ENCODE results near the gene NCEH1.

Gene NCEH1

DNA sequence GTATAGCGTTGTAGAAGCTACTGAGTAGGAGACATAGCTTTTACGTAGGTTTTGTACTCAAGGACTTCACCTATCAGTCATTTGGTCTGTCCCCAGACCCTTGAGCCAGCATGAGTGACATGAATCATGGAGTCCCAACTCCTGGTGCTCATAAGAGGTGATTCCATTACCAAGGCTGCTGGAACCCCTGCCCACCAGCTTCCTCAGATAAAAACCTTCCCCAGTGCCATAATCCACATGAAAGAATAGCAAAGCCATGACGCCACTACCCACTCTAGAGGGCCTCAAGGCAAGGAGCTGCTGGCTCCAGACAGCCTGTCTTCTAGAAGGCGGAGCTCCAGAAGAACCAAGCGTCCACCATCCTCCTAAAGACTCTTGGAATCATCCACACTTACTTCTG, 69.6 kb downstream of the NCEH1 start:
- DNase-seq: no peak

DNA sequence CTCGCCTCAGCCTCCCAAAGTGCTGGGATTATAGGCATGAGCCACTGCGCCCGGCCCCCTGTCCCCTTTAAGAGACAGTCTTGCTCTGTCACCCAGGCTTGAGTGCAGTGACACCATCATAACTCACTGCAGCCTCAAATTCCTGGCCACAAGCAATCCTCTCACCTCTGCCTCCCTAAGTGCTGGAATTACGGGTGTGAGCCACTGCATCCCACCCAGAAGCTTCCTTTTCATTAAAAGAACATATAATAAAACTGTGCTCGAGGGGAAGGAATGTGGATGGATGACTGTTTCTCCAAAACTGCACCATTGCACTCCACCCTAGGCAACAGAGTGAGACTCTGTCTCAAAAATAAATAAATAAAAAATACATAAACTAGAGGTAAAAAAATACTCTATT, 70.1 kb downstream of the NCEH1 start:
- DNase-seq: no peak

DNA sequence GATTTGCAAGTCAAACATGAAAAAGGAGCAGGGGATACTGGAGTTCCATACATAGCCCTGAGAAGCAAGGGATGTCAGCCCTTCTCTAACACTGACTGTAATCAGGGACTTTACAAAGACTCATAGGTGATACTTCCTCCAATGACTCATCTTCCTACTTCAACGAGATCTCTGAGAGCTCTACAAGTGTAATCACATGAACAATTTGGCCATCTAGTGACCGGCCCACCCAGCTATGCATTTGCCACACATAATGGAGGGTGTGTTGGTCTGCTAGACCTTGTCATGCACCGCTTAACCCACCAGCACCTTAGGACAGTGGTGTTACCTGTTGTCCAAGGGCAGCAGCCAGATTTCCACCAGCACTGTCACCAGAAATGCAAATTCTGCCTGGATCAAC, 75.3 kb downstream of the NCEH1 start:
- no peak for DNase-seq

DNA sequence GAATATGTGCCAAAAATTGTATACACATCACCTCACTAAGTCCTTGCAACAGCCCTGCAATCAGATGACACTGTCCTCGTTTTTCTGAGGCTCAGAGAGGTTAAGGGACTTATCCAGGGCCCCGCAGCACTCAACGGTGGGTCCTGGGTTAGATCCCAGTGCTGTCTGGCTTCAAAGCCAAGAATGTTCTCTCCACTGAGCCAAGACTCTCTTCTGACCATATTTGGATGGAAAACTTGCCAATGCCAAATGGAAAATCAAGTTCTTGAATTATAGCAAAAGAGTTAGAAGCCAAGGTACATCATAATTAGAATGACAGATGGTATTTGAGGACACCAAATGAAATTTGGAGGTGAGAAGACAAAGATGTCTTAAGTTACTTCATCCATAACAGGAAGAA, 75.9 kb downstream of the NCEH1 start:
- no peak for DNase-seq

DNA sequence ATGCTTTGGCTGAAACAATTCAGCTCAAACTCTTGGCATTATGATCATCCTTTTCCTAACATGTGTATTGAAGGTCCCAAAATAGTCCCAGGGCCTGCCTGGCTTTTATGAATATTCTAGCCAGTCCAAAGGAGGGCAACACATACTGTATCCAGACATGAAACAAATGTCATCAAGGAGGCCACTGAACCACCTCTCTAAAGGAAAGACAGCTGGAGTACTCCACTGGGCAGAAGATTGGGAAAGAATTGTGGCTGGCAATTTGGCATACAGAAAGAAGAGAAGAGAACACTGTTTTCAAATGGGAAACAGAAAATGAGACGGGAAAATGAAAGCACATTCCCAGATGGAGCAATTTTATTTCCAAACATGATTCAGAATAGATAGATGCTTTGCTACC, 80.6 kb downstream of the NCEH1 start:
- DNase-seq: no peak

DNA sequence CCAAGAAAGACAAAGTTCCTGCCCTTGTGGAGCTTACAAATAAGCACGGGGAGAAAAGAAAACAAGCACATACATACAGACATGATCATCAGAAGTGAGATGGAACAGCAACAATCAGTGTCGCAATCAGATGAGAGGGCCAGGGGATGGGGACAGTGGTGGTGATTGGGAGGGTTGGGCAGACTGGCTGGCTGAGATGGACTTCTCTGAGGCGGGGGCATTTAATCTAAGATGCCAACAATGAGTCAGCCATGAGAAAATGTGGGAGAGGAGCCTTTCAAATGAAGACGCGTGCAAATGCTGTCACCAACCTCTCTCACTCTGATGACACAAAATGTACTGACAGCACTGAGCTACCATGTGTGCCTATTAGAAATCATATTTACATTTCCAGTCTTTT, 81.4 kb downstream of the NCEH1 start:
- DNase-seq: no peak

DNA sequence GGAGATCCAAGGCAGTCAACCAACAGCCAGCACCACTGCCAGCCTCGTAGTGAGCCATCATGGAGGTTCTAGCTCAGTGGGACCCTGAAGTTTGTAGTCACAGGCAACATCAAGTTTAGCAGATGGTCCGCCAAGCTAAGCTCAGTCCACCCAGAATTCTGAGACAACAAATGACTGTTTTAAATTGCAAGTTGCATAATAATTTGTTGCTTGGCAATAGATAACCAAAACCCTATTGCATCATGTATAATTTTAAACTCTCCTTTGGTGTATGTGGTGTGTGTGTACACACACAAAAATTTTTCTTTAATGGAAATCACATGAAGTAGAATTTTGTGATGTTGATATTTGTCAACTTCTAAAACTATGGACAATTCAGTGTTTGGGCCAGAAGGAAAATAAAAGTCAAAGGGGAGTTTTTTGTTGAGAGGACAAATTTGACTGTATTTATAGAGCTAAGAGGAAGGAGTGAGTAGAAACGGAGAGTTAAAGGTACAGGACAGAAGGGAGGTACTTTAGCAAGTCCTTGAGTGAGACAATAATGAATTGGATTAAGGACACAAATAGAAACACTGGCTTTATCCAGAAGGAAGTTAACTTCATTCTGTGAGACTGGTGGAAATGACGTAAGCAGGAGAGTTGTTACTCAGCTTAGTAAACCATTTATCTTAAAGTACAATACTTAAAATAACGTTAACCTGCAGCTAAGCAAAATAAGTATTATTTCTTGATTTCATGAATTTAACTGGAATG, 83.6 kb downstream of the NCEH1 start:
- DNase-seq: no peak

DNA sequence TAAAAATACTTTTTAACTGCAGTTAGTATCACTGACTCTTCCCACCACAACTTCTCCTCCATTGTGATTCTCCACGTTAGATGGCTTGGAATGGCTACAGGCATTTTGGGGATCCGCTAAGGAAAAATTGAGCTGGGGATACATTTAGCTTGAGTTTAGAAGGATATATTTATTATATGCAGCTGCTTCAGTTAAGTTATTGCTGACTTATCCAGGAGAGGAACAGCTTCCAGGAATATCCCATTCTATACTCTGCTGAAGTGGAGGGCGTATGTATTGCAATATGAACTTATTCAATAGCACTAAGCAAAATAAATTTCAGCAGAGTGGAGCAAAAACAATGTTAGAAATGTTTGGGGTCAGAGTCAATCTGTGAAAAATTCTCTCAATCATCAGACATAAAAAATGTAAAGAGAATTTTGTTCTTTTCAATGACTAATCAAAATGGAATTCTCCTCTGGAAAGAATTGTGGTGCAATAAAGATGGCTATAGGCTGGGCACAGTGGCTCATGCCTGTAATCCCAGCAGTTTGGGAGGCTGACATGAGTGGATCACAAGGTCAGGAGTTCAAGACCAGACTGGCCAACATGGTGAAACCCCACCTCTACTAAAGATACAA, 84.7 kb downstream of the NCEH1 start:
- no peak for DNase-seq

DNA sequence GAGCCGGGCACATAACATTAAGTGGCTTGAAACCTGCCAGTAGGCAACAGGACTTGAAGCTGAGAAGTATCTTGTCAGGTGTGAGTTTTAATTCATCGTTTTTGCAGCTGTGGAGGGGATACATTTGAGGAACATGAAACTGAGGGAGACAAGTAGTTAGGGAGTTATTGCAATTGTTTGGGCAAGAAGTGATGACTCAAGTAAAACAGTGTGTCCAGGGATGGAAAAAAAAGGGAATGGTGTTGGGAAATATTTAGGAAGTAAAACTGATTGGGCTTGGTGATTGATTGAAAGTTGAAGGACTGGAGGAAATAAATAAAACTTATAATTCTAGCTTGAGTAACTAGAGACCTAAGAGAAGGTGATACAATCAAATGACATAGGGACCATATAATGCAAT, 85.5 kb downstream of the NCEH1 start:
- DNase-seq: no peak

DNA sequence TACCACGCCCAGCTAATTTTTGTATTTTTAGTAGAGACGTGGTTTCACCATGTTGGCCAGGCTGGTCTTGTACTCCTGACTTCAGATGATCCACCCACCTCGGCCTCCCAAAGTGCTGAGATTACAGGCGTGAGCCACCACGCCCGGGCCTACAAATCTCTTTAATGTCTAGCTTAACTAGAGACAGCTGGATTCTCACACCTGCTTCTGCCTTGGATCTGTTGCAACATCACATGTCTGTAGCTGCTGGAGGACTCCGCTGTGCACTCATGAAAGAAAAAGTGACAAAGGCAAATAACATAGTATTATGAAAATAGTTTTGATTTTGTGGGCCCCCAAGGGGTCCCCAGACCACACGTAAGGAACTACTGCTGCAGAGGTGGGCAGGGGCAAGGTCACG, 85.9 kb downstream of the NCEH1 start:
- no peak for DNase-seq

DNA sequence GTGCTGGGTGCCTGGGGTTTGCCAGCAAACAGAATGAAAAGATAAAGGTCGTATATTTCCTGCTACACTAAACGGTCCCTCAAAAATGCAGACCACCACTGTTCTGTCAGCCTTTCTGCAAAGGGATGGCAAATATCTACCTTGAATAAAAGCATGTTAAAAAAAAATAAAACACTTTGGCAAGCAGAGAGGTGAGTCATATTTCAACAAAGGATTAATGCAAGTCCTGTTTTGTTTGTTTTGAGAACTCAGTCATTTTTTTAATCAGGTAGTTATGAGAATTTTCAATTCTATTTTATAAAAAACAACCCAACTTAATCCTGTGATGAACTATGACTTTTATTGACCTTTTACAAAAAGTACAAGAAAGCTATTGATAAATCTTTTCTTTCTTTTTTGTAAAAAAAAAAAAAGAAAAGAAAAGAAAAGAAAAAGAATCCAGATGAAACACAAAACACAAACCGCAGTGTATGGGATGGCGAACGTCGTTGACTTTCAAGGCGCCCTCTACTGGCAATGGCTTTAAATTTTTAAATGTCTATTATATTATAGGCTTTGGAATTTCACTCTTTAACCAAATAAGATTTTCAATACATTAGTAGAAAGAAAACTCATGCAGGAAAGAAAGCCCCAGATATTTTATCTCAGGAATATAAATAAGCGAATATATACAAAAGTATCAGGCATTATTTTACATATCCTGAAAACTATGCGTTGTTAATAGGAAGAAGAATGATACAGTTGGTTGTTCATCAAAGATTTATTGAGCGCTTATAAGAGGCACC, 87.8 kb downstream of the NCEH1 start:
- DNase-seq: no peak

DNA sequence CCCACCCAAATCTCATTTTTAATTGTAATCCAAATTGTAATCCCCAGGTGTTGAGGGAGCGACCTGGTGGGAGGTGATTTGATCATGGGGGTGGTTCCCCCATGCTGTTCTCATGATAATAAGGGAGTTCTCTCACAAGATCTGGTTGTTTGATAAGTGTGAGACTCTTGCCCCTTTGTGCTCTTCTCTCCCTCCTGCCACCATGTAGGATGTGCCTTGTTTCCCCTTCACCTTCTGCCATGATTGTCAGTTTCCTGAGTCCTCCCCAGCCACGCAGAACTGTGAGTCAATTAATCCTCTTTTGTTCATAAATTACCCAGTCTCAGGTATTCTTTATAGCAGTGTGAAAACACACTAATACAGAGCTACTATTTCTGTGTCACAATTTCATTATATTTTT, 88.7 kb downstream of the NCEH1 start:
- DNase-seq: no peak

DNA sequence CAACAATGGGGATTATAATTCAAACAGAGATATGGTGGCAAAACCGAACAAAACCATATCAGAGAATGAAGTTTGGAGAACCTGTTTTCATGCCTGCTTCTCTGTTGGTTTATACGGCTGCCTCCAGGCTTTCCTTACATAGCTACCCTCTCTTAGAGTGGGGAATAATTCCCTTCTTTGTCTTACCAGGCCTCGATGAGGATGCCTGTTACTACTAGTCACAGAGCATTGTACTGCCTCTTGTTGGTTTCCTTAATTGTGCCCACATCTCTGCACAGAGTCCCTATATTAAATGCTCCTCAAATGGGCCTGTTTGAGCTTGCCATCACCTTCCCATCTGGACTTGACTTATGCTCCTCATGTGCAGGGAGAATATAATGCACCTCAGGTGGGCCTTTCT, 92.9 kb downstream of the NCEH1 start:
- no peak for DNase-seq

DNA sequence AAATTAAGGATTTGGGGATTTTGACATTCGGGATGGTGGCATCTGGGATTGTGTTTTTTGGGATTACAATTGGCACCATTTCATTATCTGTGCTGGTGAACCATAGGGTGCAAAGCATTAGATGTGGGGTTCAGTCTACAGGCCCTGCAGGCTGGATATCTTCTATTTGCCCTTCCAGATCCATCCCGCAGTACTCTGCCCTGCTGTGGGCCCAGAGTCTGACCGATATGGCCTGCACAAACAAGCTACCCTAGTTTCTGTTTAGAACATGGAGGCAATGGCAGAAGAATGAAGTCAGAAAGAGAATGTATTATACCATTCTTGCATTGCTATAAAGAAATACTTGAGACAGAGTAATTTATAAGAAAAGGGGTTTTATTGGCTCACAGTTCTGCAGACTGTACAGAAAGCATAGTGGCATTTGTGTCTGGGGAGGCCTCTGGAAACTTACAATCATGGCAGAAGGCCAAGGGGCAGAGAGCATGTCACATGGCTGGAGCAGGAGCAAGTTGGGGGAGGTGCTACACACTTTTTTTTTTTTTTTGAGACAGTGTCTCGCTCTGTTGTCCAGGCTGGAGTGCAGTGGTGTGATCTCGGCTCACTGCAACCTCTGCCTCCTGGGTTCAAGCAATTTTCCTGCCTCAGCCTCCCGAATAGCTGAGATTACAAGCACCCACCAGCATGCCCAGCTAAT, 93.7 kb downstream of the NCEH1 start:
- DNase-seq: no peak

DNA sequence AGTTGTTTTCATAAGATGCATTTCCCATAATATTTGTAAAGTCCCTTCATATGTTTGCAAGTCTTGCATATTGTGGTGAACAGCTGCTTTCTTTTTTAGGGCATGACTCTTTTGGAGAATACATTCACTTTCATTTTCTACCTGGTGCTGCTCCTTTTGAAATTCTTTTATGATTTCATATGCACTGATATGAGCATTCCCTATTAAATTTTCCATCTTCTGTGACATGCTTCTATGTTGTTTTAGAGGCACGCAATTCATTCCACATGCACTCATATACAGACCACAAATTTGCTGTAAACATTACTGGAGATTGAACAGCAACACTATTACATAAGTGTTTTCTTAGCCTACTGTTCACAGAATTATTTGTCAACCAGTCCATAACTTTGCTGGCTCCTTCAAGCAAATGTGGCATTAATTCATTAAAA, 94.8 kb downstream of the NCEH1 start:
- DNase-seq: no peak

DNA sequence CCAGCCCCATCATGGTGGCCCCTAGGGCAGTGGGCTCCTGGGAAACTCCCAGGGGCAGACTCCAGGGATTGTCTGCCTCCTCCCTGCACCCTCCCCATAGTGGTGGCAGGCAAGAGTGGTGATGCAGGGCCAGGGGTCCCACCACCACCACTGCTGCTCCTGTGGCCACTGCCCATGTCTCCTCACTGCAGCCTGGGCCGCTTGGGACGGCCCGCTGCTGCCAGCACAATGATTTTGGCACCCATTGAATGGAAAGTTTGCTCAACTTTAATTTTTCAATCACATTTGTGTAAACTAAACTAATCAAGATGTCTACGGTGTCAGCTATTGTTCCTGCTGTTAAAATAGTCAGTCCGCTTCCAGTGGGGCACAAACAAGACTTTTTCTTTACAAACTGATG, 95.6 kb downstream of the NCEH1 start:
- DNase-seq: no peak

DNA sequence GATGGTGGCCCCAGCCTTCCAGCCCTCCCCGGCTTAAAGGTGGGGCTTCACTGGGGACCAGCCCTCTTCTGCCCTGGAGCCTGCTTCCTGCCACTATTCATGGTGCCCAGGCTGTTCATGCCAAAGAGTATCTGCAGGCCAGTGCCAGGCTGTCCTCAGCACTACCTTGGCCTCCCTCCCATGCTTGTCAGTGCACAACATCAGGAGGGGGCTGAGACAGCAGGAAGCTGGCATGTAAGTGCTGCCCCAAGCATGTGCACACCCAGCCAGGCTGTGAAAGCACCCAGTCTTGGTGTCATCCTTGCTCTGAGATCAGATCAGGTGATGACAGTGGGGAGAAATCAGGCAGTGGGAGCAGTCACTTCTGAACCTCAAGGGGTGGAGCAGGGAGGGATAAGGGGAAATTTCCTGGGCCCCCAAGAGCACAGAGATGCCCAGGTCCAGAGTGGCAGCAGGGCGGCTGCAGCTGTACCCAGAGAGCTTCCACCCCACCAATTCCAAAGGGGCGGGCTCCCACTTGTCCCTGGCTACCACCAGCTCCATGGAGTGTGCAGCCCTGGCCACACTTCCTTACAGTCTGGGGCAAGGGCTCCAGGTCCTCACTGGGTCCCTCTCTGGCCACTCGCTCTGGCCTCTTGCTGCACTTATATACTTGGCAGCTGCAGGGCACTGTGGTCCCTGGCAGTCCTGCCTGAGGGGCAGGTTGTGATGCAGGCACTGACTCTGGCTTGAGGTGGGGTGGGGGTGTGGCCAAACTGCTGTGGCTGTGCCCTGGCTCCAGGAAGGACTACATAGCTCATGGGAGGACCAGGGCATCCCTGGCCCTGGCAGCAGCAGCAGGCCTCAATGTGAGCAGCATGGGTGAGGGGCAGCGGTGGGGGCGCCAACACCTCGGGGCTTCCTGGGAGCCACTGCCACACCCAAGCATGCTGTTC, 96.3 kb downstream of the NCEH1 start:
- no peak for DNase-seq

DNA sequence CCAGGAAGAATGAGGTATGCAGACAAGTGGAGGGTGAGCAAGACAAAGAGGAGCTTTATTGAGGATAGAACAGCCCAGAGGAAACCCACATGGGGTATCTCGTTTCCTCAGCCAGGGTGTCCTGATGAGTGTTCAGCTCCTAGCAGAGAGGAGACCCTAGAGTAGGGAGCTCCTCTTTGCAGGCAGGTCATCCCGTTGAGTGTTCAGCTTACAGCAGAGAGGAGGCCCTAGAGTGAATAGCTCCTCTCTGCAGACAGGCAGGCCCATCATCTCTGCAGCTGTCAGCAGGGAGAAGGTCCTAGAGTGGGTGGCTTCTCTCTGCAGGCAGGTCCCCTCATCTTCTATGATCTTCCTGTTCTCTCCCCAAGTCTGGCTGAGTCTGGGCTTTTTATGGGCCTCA, 97.0 kb downstream of the NCEH1 start:
- no peak for DNase-seq

DNA sequence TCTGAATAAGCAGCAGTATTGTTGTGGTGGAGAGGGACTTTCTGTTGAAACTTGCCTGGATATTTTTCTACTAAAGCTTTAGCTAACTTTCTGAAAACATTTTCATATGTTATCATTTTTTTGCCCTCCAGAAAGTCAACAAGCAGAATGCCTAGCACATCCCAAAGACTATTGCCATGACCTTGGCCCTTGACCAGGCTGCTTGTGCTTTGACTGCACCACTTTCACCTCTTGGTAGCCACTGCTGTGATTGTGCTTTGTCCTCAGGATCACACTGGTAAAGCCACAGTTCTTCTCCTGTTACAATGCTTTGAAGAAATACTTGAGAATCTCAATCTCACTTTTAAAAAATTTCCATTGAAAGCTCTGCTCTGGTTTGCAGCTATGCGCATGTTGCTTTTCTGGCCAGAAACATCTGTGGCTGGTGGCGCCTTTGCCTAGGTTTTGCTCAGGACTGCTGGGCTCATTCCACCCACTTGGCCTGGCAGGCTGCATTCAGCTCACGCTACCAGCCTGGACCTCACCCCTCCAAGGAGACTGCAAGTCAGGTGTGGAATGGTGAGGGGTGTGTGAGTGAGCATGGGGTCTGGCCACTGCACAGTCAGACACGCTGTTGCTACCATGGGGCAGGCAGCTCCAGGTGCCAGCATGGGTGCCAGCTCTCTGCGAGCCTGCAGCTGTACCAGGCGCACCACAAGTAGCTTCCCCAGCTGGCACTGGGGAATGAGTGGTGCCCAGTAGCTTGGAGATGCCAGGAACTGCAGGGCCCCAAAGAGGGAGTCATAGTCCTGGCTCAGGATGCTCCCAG, 97.8 kb downstream of the NCEH1 start:
- no peak for DNase-seq

DNA sequence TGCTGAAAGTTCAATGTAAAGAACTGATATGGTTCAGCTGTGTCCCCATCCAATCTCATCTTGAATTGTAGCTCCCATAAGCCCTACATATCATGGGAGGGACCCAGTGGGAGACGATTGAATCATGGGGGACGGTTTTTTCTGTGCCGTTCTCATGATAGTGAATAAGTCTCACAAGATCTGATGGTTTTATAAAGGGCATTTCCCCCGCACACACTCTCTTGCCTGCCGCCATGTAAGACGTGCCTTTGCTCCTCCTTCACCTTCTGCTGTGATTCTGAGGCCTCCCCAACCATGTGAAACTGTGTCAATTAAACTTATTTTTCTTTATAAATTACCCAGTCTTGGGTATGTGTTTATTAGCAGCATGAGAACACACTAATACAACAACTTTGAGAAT, 101.1 kb downstream of the NCEH1 start:
- DNase-seq: no peak

DNA sequence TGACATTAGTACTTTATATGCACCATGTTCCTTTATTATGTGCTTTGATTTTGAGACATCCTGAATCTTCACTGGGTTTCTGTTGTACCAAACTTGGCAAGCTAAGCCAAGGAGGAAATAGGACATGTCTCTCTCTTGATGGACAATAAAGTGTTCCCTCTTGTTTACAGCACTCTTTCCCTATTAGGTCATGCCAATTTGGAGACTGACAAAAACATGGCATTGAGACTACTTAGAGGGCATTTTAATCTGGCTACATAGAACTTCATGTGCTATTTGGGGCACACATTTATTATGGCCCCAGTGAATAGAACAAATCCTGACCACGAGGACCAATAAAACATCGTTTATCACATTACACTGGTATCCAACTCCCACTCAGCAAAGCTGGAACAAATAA, 102.3 kb downstream of the NCEH1 start:
- no peak for DNase-seq
